Motor neuron (in vitro differentiated cells): ENCODE results near the gene FNDC7. TPM values are rescaled to one million over a fixed set of nuclear protein-coding genes. Genes with fewer than 3 reads are reported as not detected.
"Not testable (repeated sequence)": the region's sequence is repeated elsewhere in the genome, so short reads cannot be mapped to it uniquely, and the experiment has no call there.

Experiments used
- ATAC-seq, 8 experiments: fragments of 200-7000 bp; cut with Tn5 transposase; replicated peaks in 6 of 8; 2 replicates each; pipeline ENCODE4 v1.8.0; 2021; ENCODE audit warnings: mild to moderate bottlenecking in 8 of 8, moderate library complexity in 8 of 8
- H3K27ac ChIP-seq, 2 donors: fragments of 250-450 bp; sonication (Bioruptor Pico); 2 replicates each; pipeline ENCODE4 v1.9.0; 2021; ENCODE audit warnings: antibody characterized with exemption in 2 of 2, mild to moderate bottlenecking in 2 of 2, moderate library complexity in 1 of 2
- H3K4me1 ChIP-seq, 2 donors: fragments of 250-450 bp; sonication (Bioruptor Pico); replicated peaks in 1 of 2; 2 replicates each; pipeline ENCODE4 v1.6.1; 2021; ENCODE audit warnings: antibody characterized with exemption in 2 of 2, mild to moderate bottlenecking in 2 of 2, moderate library complexity in 1 of 2
- H3K4me3 ChIP-seq, 5 donors: fragments of 250-450 bp; sonication (Bioruptor Pico); 2 replicates each; pipeline ENCODE4 v1.9.0; 2021; ENCODE audit warnings: antibody characterized with exemption in 5 of 5, mild to moderate bottlenecking in 5 of 5, moderate library complexity in 4 of 5
- WGBS, 10 experiments: fragments of 450-650 bp; shearing (Covaris generic); methylation state at CpG; one replicate each; pipeline ENCODE4 v1.0.0; 2022; 5-methylcytosine and 5-hydroxymethylcytosine counted together
- in situ Hi-C, 9 experiments: fragments of 400-800 bp; cut with MboI; loops; one replicate each; pipeline ENCODE4 v1.15.0; 2021; ENCODE audit warnings: low sequenced_read_pairs in 9 of 9, low pct_unique_long_range_greater_than_20kb in 2 of 9; ENCODE audit not compliant: unreplicated experiment in 9 of 9
- total RNA-seq, 8 experiments: library from RNA; unstranded; fragments of 300-600 nt; gene quantifications; 2 replicates each; pipeline versions ENCODE4 v1.2.3 to v1.2.4, GENCODE V29; 2022

Gene FNDC7
- under 1 TPM in 4 of 8 experiments, not detected in 4; 0.05 to 0.25 (median 0.12) TPM for total RNA-seq

- H3K27ac ChIP-seq, result no peak within 1 kb of the TSS
- H3K4me1 ChIP-seq, result peaks cover 0 to 7% of the 10 kb centered on the region in 2 donors
- no peak for ATAC-seq
- H3K4me3 ChIP-seq, result no peak within 1 kb of the TSS
- in situ Hi-C loops, result no loop called here
- WGBS, 10 experiments, result 55 to 100% (median 69%) methylated on average over 2 to 9 of the region's 9 CpGs
Measured at GRCh38 chr1:108712606-108713150, at the start of gene FNDC7. FNDC7 (plus strand) TSS chr1:108712908; CDS start chr1:108712934, 26 bp downstream.

GRCh38 chr1:108663074-108663473, 49.6 kb upstream of the FNDC7 start:
- no peak overlapping the region for H3K27ac ChIP-seq
- 30 to 83% (median 78%) methylated on average over 1 to 2 of the region's 2 CpGs for WGBS, 10 experiments
- in situ Hi-C loops, result no loop called here

GRCh38 chr1:108664481-108664880, 48.2 kb upstream of the FNDC7 start:
- no peak for ATAC-seq
- no peak overlapping the region for H3K27ac ChIP-seq
- in situ Hi-C loops, result no loop called here
- no peak overlapping the region for H3K4me3 ChIP-seq
- H3K4me1 ChIP-seq, result peaks cover 3 to 4% of the 10 kb centered on the region in 2 donors
- 65 to 100% (median 88%) methylated on average over 1 to 5 of the region's 6 CpGs; no CpG with 5 or more reads in 1 of the 10 experiments for WGBS, 10 experiments

More at GRCh38 chr1:108663074-108663473, 49.6 kb upstream of the FNDC7 start:
- peaks cover 3 to 4% of the 10 kb centered on the region in 2 donors for H3K4me1 ChIP-seq
- no peak overlapping the region for H3K4me3 ChIP-seq
- ATAC-seq, result no peak

- 55 to 100% (median 69%) methylated on average over 1 to 2 of the region's 2 CpGs; no CpG with 5 or more reads in 1 of the 10 experiments for WGBS, 10 experiments
- peaks cover 3 to 4% of the 10 kb centered on the region in 2 donors for H3K4me1 ChIP-seq
- no peak overlapping the region for H3K27ac ChIP-seq
- H3K4me3 ChIP-seq, result no peak overlapping the region
- ATAC-seq, result no peak
- in situ Hi-C loops, result no loop called here
Measured at GRCh38 chr1:108665067-108665466, 47.6 kb upstream of the FNDC7 start.

- no peak overlapping the region for H3K27ac ChIP-seq
- 43 to 73% (median 63%) methylated on average over 1 of the region's 1 CpG; no CpG with 5 or more reads in 6 of the 10 experiments for WGBS, 10 experiments
- peaks cover 3 to 4% of the 10 kb centered on the region in 2 donors for H3K4me1 ChIP-seq
- in situ Hi-C loops, result no loop called here
- H3K4me3 ChIP-seq, result no peak overlapping the region
- no peak for ATAC-seq
Measured at GRCh38 chr1:108665771-108666170, 46.9 kb upstream of the FNDC7 start.

GRCh38 chr1:108667422-108667821, 45.3 kb upstream of the FNDC7 start:
- in situ Hi-C loops, H3K27ac ChIP-seq, ATAC-seq, H3K4me1 ChIP-seq, H3K4me3 ChIP-seq: not testable (repeated sequence)
- 86 to 100% methylated on average over 2 to 10 of the region's 28 CpGs; no CpG with 5 or more reads in 8 of the 10 experiments for WGBS, 10 experiments

- Histone ChIP-seq H3K27ac (no peak overlapping the region), H3K4me3 (no peak overlapping the region), H3K4me1 (no peaks in the 10 kb centered on the region)
- no peak for ATAC-seq
- in situ Hi-C loops, result no loop called here
Measured at GRCh38 chr1:108668777-108669176, 43.9 kb upstream of the FNDC7 start.

- no peak overlapping the region for H3K4me3 ChIP-seq
- no peaks in the 10 kb centered on the region for H3K4me1 ChIP-seq
- no peak overlapping the region for H3K27ac ChIP-seq
- in situ Hi-C loops, result no loop called here
- WGBS, 10 experiments, result 38 to 90% (median 78%) methylated on average over 2 to 7 of the region's 7 CpGs
- no peak for ATAC-seq
Measured at GRCh38 chr1:108669679-108670078, 43.0 kb upstream of the FNDC7 start.

- H3K4me1 ChIP-seq, result no peaks in the 10 kb centered on the region
- no peak overlapping the region for H3K4me3 ChIP-seq
- no peak for ATAC-seq
- H3K27ac ChIP-seq, result no peak overlapping the region
- 29 to 100% (median 91%) methylated on average over 1 to 5 of the region's 5 CpGs; no CpG with 5 or more reads in 4 of the 10 experiments for WGBS, 10 experiments
- in situ Hi-C loops, result no loop called here
Measured at GRCh38 chr1:108670131-108670773, 42.5 kb upstream of the FNDC7 start.

- no peak for ATAC-seq
- Histone ChIP-seq H3K27ac (no peak overlapping the region), H3K4me3 (no peak overlapping the region), H3K4me1 (no peaks in the 10 kb centered on the region)
- 70 to 90% (median 88%) methylated on average over 2 of the region's 2 CpGs; no CpG with 5 or more reads in 6 of the 10 experiments for WGBS, 10 experiments
- in situ Hi-C loops, result no loop called here
Measured at GRCh38 chr1:108671143-108671542, 41.6 kb upstream of the FNDC7 start.

GRCh38 chr1:108678706-108679105, 34.0 kb upstream of the FNDC7 start:
- Histone ChIP-seq H3K27ac (no peak overlapping the region), H3K4me3 (no peak overlapping the region), H3K4me1 (no peaks in the 10 kb centered on the region)
- 10 to 96% (median 73%) methylated on average over 2 to 4 of the region's 4 CpGs for WGBS, 10 experiments
- ATAC-seq, result no peak
- in situ Hi-C loops, result loop anchor here in 3 of 9 experiments (25.0 kb wide), 3 partner anchors 209 to 709 kb away; partner anchors contain the start of genes GPSM2 (in 1 of the 3), SLC25A24 (in 1 of the 3) and SORT1 (in 1 of the 3)

- no peak overlapping the region for H3K4me3 ChIP-seq
- in situ Hi-C loops, result loop anchor here in 3 of 9 experiments (25.0 kb wide), 3 partner anchors 208 to 708 kb away; partner anchors contain the start of genes GPSM2 (in 1 of the 3), SLC25A24 (in 1 of the 3) and SORT1 (in 1 of the 3)
- no peak overlapping the region for H3K27ac ChIP-seq
- ATAC-seq, result no peak
- no peaks in the 10 kb centered on the region for H3K4me1 ChIP-seq
- WGBS, 10 experiments, result 57 to 96% (median 87%) methylated on average over 1 to 10 of the region's 10 CpGs; no CpG with 5 or more reads in 1 of the 10 experiments
Measured at GRCh38 chr1:108679586-108680213, 33.0 kb upstream of the FNDC7 start.

GRCh38 chr1:108681701-108682100, 31.0 kb upstream of the FNDC7 start:
- WGBS, 10 experiments, result 65 to 100% (median 92%) methylated on average over 1 to 4 of the region's 4 CpGs; no CpG with 5 or more reads in 3 of the 10 experiments
- in situ Hi-C loops, result loop anchor here in 3 of 9 experiments (25.0 kb wide), 3 partner anchors 206 to 706 kb away; partner anchors contain the start of genes GPSM2 (in 1 of the 3), SLC25A24 (in 1 of the 3) and SORT1 (in 1 of the 3)
- ATAC-seq, H3K4me3 ChIP-seq, H3K4me1 ChIP-seq, H3K27ac ChIP-seq: not testable (repeated sequence)
